ENCODE results near the gene SIX3. TPM values are rescaled to one million over a fixed set of nuclear protein-coding genes. Genes with fewer than 3 reads are reported as not detected.

SIX3 gene
- total RNA-seq, 1 experiment from 2014 or later = 0.56 TPM

DNA sequence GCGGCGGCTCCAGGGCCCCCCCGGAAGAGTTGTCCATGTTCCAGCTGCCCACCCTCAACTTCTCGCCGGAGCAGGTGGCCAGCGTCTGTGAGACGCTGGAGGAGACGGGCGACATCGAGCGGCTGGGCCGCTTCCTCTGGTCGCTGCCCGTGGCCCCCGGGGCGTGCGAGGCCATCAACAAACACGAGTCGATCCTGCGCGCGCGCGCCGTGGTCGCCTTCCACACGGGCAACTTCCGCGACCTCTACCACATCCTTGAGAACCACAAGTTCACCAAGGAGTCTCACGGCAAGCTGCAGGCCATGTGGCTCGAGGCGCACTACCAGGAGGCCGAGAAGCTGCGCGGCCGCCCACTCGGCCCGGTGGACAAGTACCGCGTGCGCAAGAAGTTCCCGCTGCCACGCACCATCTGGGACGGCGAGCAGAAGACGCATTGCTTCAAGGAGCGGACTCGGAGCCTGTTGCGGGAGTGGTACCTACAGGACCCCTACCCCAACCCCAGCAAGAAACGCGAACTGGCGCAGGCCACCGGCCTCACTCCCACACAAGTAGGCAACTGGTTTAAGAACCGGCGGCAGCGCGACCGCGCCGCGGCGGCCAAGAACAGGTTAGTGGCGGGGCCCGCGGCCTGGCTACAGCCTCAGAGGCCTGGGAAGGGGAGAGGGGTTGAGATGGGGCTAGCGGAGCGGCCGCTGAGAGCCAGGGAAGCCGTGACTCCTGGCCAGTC lies 965 bp downstream of the SIX3 start:
- TF ChIP-seq, protein P1, sequence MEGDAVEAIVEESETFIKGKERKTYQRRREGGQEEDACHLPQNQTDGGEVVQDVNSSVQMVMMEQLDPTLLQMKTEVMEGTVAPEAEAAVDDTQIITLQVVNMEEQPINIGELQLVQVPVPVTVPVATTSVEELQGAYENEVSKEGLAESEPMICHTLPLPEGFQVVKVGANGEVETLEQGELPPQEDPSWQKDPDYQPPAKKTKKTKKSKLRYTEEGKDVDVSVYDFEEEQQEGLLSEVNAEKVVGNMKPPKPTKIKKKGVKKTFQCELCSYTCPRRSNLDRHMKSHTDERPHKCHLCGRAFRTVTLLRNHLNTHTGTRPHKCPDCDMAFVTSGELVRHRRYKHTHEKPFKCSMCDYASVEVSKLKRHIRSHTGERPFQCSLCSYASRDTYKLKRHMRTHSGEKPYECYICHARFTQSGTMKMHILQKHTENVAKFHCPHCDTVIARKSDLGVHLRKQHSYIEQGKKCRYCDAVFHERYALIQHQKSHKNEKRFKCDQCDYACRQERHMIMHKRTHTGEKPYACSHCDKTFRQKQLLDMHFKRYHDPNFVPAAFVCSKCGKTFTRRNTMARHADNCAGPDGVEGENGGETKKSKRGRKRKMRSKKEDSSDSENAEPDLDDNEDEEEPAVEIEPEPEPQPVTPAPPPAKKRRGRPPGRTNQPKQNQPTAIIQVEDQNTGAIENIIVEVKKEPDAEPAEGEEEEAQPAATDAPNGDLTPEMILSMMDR (conservative IDR thresholded peaks at IDR 0.05; ENCODE audit: low read depth, low read length) = no peak
- no peak for TF ChIP-seq EZH2 (IDR thresholded peaks at IDR 0.05; ENCODE audit: borderline replicate concordance, low read depth, low read length, poor library complexity, severe bottlenecking)
- Histone ChIP-seq H3K27ac (ENCODE audit: low read depth, low read length, poor library complexity, severe bottlenecking) (no peak overlapping the region), H3K9me3 (ENCODE audit: low read depth, low read length, poor library complexity, severe bottlenecking) (no peaks in the 10 kb centered on the region), H3K36me3 (ENCODE audit: insufficient read depth, low read length, poor library complexity, severe bottlenecking) (no peaks in the 10 kb centered on the region), H3K27me3 (replicated peaks; ENCODE audit: insufficient read depth, low read depth, low read length, poor library complexity) (peaks cover 37% of the 10 kb centered on the region), H3K4me1 (ENCODE audit: insufficient read depth, low read length, poor library complexity, severe bottlenecking) (peaks cover 13% of the 10 kb centered on the region), H3K4me3 (ENCODE audit: low read depth, low read length, poor library complexity, severe bottlenecking) (peak overlapping the region; percentile 51)
- no TSS peak for BruUV-seq (replicated peaks)
- intact Hi-C loops (cut with micrococcal nuclease; ENCODE audit: unreplicated experiment) = no loop called here
- DNase-seq (ENCODE audit: low spot score) = no peak
- ChIA-PET POLR2A (ENCODE audit: low non-redundant PET) (no interaction called here), CTCF (no interaction called here)

DNA sequence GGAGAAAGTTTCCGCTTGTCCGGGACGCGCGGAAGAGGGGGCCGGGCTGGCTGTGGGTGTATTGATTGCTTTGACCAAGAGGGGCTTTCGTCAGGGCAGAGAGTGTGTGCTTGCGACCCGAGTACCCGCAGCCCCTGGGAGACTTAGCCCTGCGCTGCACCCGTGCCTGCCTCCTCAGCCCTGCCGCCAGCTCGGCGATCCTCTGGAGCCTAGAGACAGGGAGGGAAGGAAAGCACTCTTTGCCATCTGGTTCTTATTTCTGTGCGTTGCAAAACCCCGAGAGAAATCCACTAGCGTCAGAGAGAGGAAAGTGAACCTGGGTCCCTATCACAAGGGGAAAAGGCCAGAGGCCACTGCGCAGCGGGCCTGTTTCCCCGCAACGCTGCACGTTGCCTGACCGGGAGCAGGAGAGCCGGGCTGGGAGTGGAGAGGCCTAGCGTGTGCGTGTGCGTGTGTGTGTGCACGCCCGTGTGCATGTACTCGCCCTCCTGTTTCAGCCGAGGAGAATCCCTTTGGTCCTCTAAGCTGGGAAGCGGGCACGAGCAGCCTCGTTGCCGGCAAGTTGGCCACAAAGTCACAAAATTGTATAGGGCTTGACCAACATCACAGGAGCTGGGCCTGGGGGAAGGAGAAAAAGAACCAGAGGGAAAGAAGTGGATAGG lies 1.7 kb downstream of the SIX3 start:
- DNase-seq (ENCODE audit: low spot score) = no peak
- H3K36me3 ChIP-seq (ENCODE audit: insufficient read depth, low read length, poor library complexity, severe bottlenecking) = no peaks in the 10 kb centered on the region
- H3K4me3 ChIP-seq (ENCODE audit: low read depth, low read length, poor library complexity, severe bottlenecking) = no peak overlapping the region
- intact Hi-C loops (cut with micrococcal nuclease; ENCODE audit: unreplicated experiment) = no loop called here
- no peak for TF ChIP-seq EZH2 (IDR thresholded peaks at IDR 0.05; ENCODE audit: borderline replicate concordance, low read depth, low read length, poor library complexity, severe bottlenecking)
- TF ChIP-seq, protein P1 (conservative IDR thresholded peaks at IDR 0.05; ENCODE audit: low read depth, low read length) = no peak
- peaks cover 10% of the 10 kb centered on the region for H3K4me1 ChIP-seq (ENCODE audit: insufficient read depth, low read length, poor library complexity, severe bottlenecking)
- peaks cover 30% of the 10 kb centered on the region for H3K27me3 ChIP-seq (replicated peaks; ENCODE audit: insufficient read depth, low read depth, low read length, poor library complexity)
- POLR2A ChIA-PET (ENCODE audit: low non-redundant PET) = no interaction called here
- H3K27ac ChIP-seq (ENCODE audit: low read depth, low read length, poor library complexity, severe bottlenecking) = no peak overlapping the region
- H3K9me3 ChIP-seq (ENCODE audit: low read depth, low read length, poor library complexity, severe bottlenecking) = no peaks in the 10 kb centered on the region
- CTCF ChIA-PET = interaction anchor here (0.5 kb wide), 1 partner anchor 1042 kb away, joined by 3 read pairs; no protein-coding TSS in a partner anchor
- BruUV-seq (replicated peaks) = no TSS peak

DNA sequence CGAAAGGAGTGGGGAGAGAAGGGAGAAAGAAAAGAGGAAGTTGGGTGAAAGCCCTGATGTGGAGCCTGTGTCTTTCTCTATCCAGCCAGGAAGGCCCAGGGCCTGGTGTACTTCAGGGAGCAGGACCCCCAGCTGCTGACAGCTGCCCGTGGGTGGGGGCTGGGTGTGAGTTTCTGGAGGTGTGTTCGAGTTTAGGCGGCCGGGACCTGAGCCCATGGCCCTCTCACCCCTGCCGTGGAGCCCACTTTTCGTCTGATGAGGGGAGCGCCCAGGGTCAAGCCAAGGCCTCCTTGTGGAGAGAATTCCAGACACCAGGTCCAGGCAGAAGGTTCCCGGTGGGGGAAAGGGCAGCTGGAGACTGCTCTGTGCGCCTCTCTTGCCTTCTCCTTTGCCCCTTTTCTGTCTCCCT lies 2.2 kb downstream of the SIX3 start:
- ChIA-PET CTCF (interaction anchor here (0.5 kb wide), 1 partner anchor 1042 kb away, joined by 3 read pairs; no protein-coding TSS in a partner anchor), POLR2A (ENCODE audit: low non-redundant PET) (no interaction called here)
- TF ChIP-seq, protein P1 (conservative IDR thresholded peaks at IDR 0.05; ENCODE audit: low read depth, low read length) = no peak
- no peak for TF ChIP-seq EZH2 (IDR thresholded peaks at IDR 0.05; ENCODE audit: borderline replicate concordance, low read depth, low read length, poor library complexity, severe bottlenecking)
- no peak for DNase-seq (ENCODE audit: low spot score)
- Histone ChIP-seq H3K36me3 (ENCODE audit: insufficient read depth, low read length, poor library complexity, severe bottlenecking) (no peaks in the 10 kb centered on the region), H3K4me1 (ENCODE audit: insufficient read depth, low read length, poor library complexity, severe bottlenecking) (peaks cover 8% of the 10 kb centered on the region), H3K4me3 (ENCODE audit: low read depth, low read length, poor library complexity, severe bottlenecking) (no peak overlapping the region), H3K27me3 (replicated peaks; ENCODE audit: insufficient read depth, low read depth, low read length, poor library complexity) (peaks cover 25% of the 10 kb centered on the region), H3K27ac (ENCODE audit: low read depth, low read length, poor library complexity, severe bottlenecking) (no peak overlapping the region), H3K9me3 (ENCODE audit: low read depth, low read length, poor library complexity, severe bottlenecking) (no peaks in the 10 kb centered on the region)
- no TSS peak for BruUV-seq (replicated peaks)
- intact Hi-C loops (cut with micrococcal nuclease; ENCODE audit: unreplicated experiment) = no loop called here

Measured in A673 (cell line).